Endothelial cell of umbilical vein (primary cell): ENCODE measurements around the gene TCF23. TPM values are rescaled to one million over a fixed set of nuclear protein-coding genes. Genes with fewer than 3 reads are reported as not detected.

ENCODE experiments used
- BruUV-seq: library from RNA; stranded (reverse); fragments of 400-500 nt; replicated peaks from 2 replicates; lab custom pipeline; 2021; lab: Mats Ljungman, UMichigan
- CTCF ChIA-PET: fragments of 300-600, 350-600 bp; sonication (Branson Sonifier 250); formaldehyde crosslinking; loops from one replicate; lab custom pipeline; 2021; ENCODE audit warnings: antibody characterized with exemption, inconsistent platforms; lab: Charles Lee
- POLR2A ChIA-PET: fragments of 300-600, 350-600 bp; sonication (Branson Sonifier 250); formaldehyde crosslinking; loops from one replicate; lab custom pipeline; 2021; ENCODE audit warnings: antibody characterized with exemption, inconsistent platforms; lab: Charles Lee
- DNase-seq: peaks from one replicate; pipeline ENCODE4 v3.0.0-alpha.2; 2011; ENCODE audit warnings: low read depth, low spot score
- FAIRE-seq: peaks from 2 replicates; lab custom pipeline; 2011; peaks lifted over from hg19 to GRCh38; lab: Jason Lieb, UNC
- H2AFZ ChIP-seq: 2 replicates; pipeline ENCODE4 v1.6.0; 2012; ENCODE audit warnings: low read depth, low read length, control low read depth, inconsistent platforms
- H3K27ac ChIP-seq: 2 replicates; pipeline ENCODE4 v1.5.1; 2011; ENCODE audit warnings: low read depth, mild to moderate bottlenecking, control low read depth, low read length, moderate library complexity; ENCODE audit not compliant: insufficient read depth
- H3K27me3 ChIP-seq, 2 experiments: 2 replicates each; pipeline versions ENCODE4 v1.6.0 to v1.6.1; 2011; ENCODE audit warnings: low read length in 2 of 2, mixed read lengths in 1 of 2; ENCODE audit not compliant: control insufficient read depth in 2 of 2, insufficient read depth in 2 of 2
- H3K36me3 ChIP-seq, 2 experiments: 2 replicates in 1 of 2; 3 replicates in 1 of 2; pipeline ENCODE4 v1.5.1; 2011; ENCODE audit warnings: low read length in 2 of 2, mild to moderate bottlenecking in 1 of 2, moderate library complexity in 1 of 2; ENCODE audit not compliant: control insufficient read depth in 2 of 2, insufficient read depth in 2 of 2; ENCODE audit errors: extremely low read depth in 1 of 2
- H3K4me1 ChIP-seq: 3 replicates; pipeline ENCODE4 v1.5.1; 2011; ENCODE audit warnings: mild to moderate bottlenecking, low read length; ENCODE audit not compliant: control insufficient read depth, insufficient read depth; ENCODE audit errors: extremely low read depth
- H3K4me2 ChIP-seq: 2 replicates; pipeline ENCODE4 v1.6.1; 2011; ENCODE audit warnings: low read length, control low read depth, mixed read lengths; ENCODE audit not compliant: insufficient read depth
- H3K4me3 ChIP-seq, 3 experiments: fragments of 200-600 bp in 1 of 3; sonication (generic), shearing (Covaris generic) in 1 of 3; replicated peaks in 1 of 3; 2 replicates each; pipeline ENCODE4 v1.5.1; 2011 to 2016; ENCODE audit warnings: control low read depth in 3 of 3, low read length in 3 of 3, mild to moderate bottlenecking in 2 of 3, inconsistent platforms in 1 of 3, low read depth in 1 of 3, moderate library complexity in 1 of 3; ENCODE audit not compliant: insufficient read depth in 1 of 3
- H3K79me2 ChIP-seq: 2 replicates; pipeline ENCODE4 v1.6.0; 2012; ENCODE audit warnings: low read length, inconsistent platforms; ENCODE audit not compliant: control insufficient read depth, insufficient read depth
- H3K9ac ChIP-seq: replicated peaks from 2 replicates; pipeline ENCODE3; 2011; ENCODE audit warnings: low read length, control low read depth; ENCODE audit not compliant: insufficient read depth; ENCODE audit errors: extremely low read depth
- H3K9me1 ChIP-seq: replicated peaks from 3 replicates; pipeline ENCODE4 v1.6.0; 2011; ENCODE audit warnings: mild to moderate bottlenecking, low read length; ENCODE audit not compliant: control insufficient read depth, insufficient read depth; ENCODE audit errors: extremely low read depth
- H3K9me3 ChIP-seq: replicated peaks from 2 replicates; pipeline ENCODE4 v1.5.1; 2012; ENCODE audit warnings: low read length, inconsistent platforms; ENCODE audit not compliant: control insufficient read depth, insufficient read depth
- H4K20me1 ChIP-seq: replicated peaks from 2 replicates; pipeline ENCODE3; 2011; ENCODE audit warnings: mild to moderate bottlenecking, low read length; ENCODE audit not compliant: control insufficient read depth, insufficient read depth; ENCODE audit errors: extremely low read depth
- CTCF ChIP-seq, 2 donors: IDR thresholded peaks; 1 replicate in 1 of 2; 2 replicates in 1 of 2; pipeline ENCODE4 v1.5.1; 2011; ENCODE audit warnings: low read length in 2 of 2, mild to moderate bottlenecking in 2 of 2, moderate library complexity in 2 of 2, control low read depth in 1 of 2, inconsistent platforms in 1 of 2, low read depth in 1 of 2; ENCODE audit not compliant: insufficient read depth in 1 of 2; ENCODE audit errors: extremely low read depth in 1 of 2
- EZH2 ChIP-seq: IDR thresholded peaks from 2 replicates; pipeline ENCODE4 v1.6.1; 2012; ENCODE audit warnings: borderline replicate concordance, low read depth, mild to moderate bottlenecking, moderate library complexity, low read length, inconsistent platforms; ENCODE audit not compliant: severe bottlenecking
- FOS ChIP-seq: IDR thresholded peaks from 2 replicates; pipeline ENCODE4 v1.6.1; 2011; ENCODE audit warnings: mild to moderate bottlenecking, low read length, moderate library complexity, borderline replicate concordance; ENCODE audit not compliant: insufficient read depth
- GATA2 ChIP-seq: IDR thresholded peaks from 2 replicates; pipeline ENCODE4 v1.7.0; 2011; ENCODE audit warnings: low read depth, mild to moderate bottlenecking, moderate library complexity, mixed read lengths, low read length; ENCODE audit not compliant: insufficient read length, insufficient read depth
- JUN ChIP-seq: IDR thresholded peaks from 2 replicates; pipeline ENCODE4 v1.6.1; 2011; ENCODE audit warnings: borderline replicate concordance, low read depth; ENCODE audit not compliant: insufficient read length, insufficient read depth
- MAX ChIP-seq: IDR thresholded peaks from 2 replicates; pipeline ENCODE4 v1.6.1; 2011; ENCODE audit not compliant: insufficient read depth, insufficient read length
- MYC ChIP-seq: IDR thresholded peaks from one replicate; pipeline ENCODE4 v1.6.1; 2011; ENCODE audit warnings: mild to moderate bottlenecking, low read depth, low read length
- POLR2A ChIP-seq: IDR thresholded peaks from 2 replicates; pipeline ENCODE4 v1.6.1; 2012; ENCODE audit warnings: low read depth, mild to moderate bottlenecking, control low read depth, low read length
- POLR2AphosphoS5 ChIP-seq: IDR thresholded peaks from 2 replicates; pipeline ENCODE4 v1.6.1; 2012; ENCODE audit warnings: low read depth, mild to moderate bottlenecking, control low read depth, low read length, moderate library complexity; ENCODE audit not compliant: insufficient read depth
- dilution Hi-C: fragments of 300-500 bp; cut with MboI; formaldehyde crosslinking; loops from one replicate; pipeline ENCODE4 v1.15.0; 2019; ENCODE audit warnings: low sequenced_read_pairs; ENCODE audit not compliant: extremely low pct_ligation_motif_present
- intact Hi-C: fragments of 100-400 bp; cut with micrococcal nuclease; formaldehyde crosslinking; loops from one replicate; pipeline ENCODE4 v1.10.0; 2022
- polyA plus RNA-seq, 4 experiments: library from polyadenylated mRNA; depleted of rRNA in 3 of 4; stranded (reverse) in 3 of 4; unstranded in 1 of 4; fragments of >200 nt; gene quantifications; 2 replicates each; pipeline versions ENCODE4 v1.2.1 to v1.2.3, GENCODE V29; 2011 to 2012; ENCODE audit warnings: missing spikeins in 1 of 4
- total RNA-seq: library from RNA; stranded (reverse); gene quantifications from 2 replicates; pipeline ENCODE4 v1.2.3, GENCODE V29; 2021

Gene TCF23
- total and polyA plus RNA-seq, 2 donors (not counting 3 experiments of a cell fraction or from before 2014, with no cell fraction given), result not detected

- no peak overlapping the region for H2AFZ ChIP-seq
Observed at GRCh38 chr2:27100036-27100435, 48.8 kb upstream of the TCF23 start.

More at GRCh38 chr2:27100036-27100435, 48.8 kb upstream of the TCF23 start:
- no peaks in the 10 kb centered on the region for H3K27me3 ChIP-seq
- dilution Hi-C loops (no loop called here), intact Hi-C loops (no loop called here)
- no peak for FAIRE-seq
- ChIA-PET CTCF (interaction anchor here (1.2 to 8.2 kb wide), 8 partner anchors 9 to 203 kb away, joined by 3 to 152 read pairs (median 9); partner anchors contain the start of gene PREB), POLR2A (no interaction called here)
- H3K4me2 ChIP-seq, result no peak overlapping the region
- no peak overlapping the region for H3K4me3 ChIP-seq
- no peaks in the 10 kb centered on the region for H3K79me2 ChIP-seq
- H3K9ac ChIP-seq, result no peak overlapping the region
- no peaks in the 10 kb centered on the region for H4K20me1 ChIP-seq
- H3K9me1 ChIP-seq, result no peaks in the 10 kb centered on the region
- no TSS peak for BruUV-seq
- H3K4me1 ChIP-seq, result no peaks in the 10 kb centered on the region
- TF ChIP-seq MAX, result no peak
- TF ChIP-seq MYC, result no peak
- no peak for TF ChIP-seq FOS
- no peak for TF ChIP-seq EZH2
- no peak for TF ChIP-seq CTCF (IDR thresholded peaks at IDR 0.05; ENCODE audit: extremely low read depth in 1 of 2, insufficient read depth in 1 of 2, low read depth in 1 of 2, low read length in 2 of 2)
- no peak for TF ChIP-seq POLR2A
- no peak for TF ChIP-seq GATA2
- TF ChIP-seq JUN, result no peak
- no peak for TF ChIP-seq POLR2AphosphoS5
- H3K27ac ChIP-seq, result no peak overlapping the region
- no peak for DNase-seq
- H3K9me3 ChIP-seq, result no peaks in the 10 kb centered on the region
- no peaks in the 10 kb centered on the region for H3K36me3 ChIP-seq
